Measurements from ENCODE around the gene MYO7A. TPM values are rescaled to one million over a fixed set of nuclear protein-coding genes. Genes with fewer than 3 reads are reported as not detected.
A peak's percentile ranks its signal among the peaks of the same experiment; 100 is the strongest.

MYO7A gene
- total and polyA plus RNA-seq, 2 of the 8 experiments (the other 6 are each of a cell fraction or from before 2014, with no cell fraction given): 1.5 to 1.9 TPM

DNA sequence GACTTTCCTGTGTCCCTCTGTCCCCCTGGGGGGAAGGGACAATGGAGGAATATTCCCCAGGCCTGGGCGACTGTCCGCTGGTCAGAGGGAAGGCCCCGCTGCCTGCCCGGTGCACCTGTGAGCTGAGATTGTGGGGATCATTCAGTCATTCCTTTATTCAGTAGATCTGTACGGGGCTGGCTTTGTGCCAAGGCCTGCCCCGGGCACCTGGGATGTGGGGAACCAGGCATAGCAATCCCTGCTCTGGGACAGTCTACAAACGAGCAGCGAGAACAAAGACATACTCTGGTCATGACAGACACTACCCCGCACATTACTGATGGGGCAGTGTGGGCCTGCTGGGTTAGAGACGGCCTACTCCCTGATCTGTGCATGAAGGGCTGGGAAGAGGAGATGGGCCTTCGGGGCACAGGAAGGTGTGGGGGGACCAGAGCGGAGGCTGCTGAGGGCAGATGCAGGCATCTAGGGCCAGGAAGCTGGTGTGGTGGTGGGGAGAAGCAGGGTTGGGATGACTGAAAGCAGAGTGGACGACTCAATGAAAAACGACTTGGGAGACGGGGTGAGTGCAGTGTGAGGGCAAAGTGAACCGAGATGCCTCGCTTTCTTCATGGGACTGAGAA, 1.8 kb upstream of the MYO7A start:
- Histone ChIP-seq H3K23me2 (ENCODE audit: low read depth, low read length) (0 out of 2 replicates have a peak, but pooled peaks cover 6% of the 10 kb centered on the region), H4K91ac (replicated peaks; ENCODE audit: insufficient read length, low read length) (peak overlapping the region; percentile 66), H3K23ac (ENCODE audit: insufficient read length) (no peak overlapping the region), H4K20me1 (replicated peaks in 1 of 2; ENCODE audit: control insufficient read depth in 1 of 2, insufficient read depth in 2 of 2, low read length in 2 of 2) (no peaks in the 10 kb centered on the region), H3K9ac (replicated peaks in 1 of 4; ENCODE audit: extremely low read depth in 1 of 4, low read depth in 3 of 4, low read length in 3 of 4) (no peak overlapping the region), H3K9me3 (ENCODE audit: insufficient read depth in 2 of 2, low read depth in 1 of 2, low read length in 1 of 2) (no peaks in the 10 kb centered on the region), H3K14ac (ENCODE audit: insufficient read length) (no peak overlapping the region), H3K4me3 (ENCODE audit: extremely low read depth in 1 of 4, insufficient read depth in 2 of 4, low read depth in 3 of 4, low read length in 4 of 4) (no peak overlapping the region; a peak in 1 of 8 replicates), H3K4me1 (replicated peaks in 1 of 4; ENCODE audit: control insufficient read depth in 3 of 4, insufficient read depth in 4 of 4, low read length in 3 of 4) (peaks cover 4 to 15% (median 9%) of the 10 kb centered on the region in 4 experiments), H2BK20ac (ENCODE audit: low read length) (no peak overlapping the region), H2BK120ac (replicated peaks; ENCODE audit: low read depth, low read length) (no peak overlapping the region), H3K27ac (ENCODE audit: low read depth, low read length) (no peak overlapping the region), H3K36me3 (ENCODE audit: control insufficient read depth in 2 of 4, insufficient read depth in 4 of 4, low read length in 3 of 4) (no peaks in the 10 kb centered on the region), H3K79me1 (ENCODE audit: low read depth, low read length) (no peaks in the 10 kb centered on the region), H3K79me2 (ENCODE audit: control insufficient read depth in 1 of 2, insufficient read depth in 2 of 2, low read length in 2 of 2) (no peaks in the 10 kb centered on the region), H2BK5ac (ENCODE audit: low read depth, low read length) (no peak overlapping the region), H2BK12ac (ENCODE audit: low read depth, low read length) (peak overlapping the region; percentile 56; the same call in 1 of the 2 replicates), H2AK5ac (ENCODE audit: low read depth, low read length) (no peak overlapping the region), H4K8ac (ENCODE audit: extremely low read depth, insufficient read depth, low read length) (0 out of 2 replicates have a peak overlapping the region, but pooled peaks have one; percentile 84), H3K27me3 (replicated peaks in 1 of 4; ENCODE audit: control insufficient read depth in 3 of 4, extremely low read depth in 1 of 4, insufficient read depth in 3 of 4, low read length in 3 of 4) (peaks cover 0 to 2% (median 0%) of the 10 kb centered on the region in 4 experiments; a peak in 1 of 7 replicates), H3K56ac (replicated peaks; ENCODE audit: insufficient read length, low read depth, low read length) (no peak overlapping the region), H3K18ac (ENCODE audit: extremely low read depth, low read length) (no peak overlapping the region), H2AFZ (ENCODE audit: low read length) (no peak overlapping the region), H4K5ac (ENCODE audit: insufficient read length, low read depth, low read length) (no peak overlapping the region), H3K4ac (replicated peaks; ENCODE audit: insufficient read length, low read depth, low read length) (no peak overlapping the region), H3K4me2 (ENCODE audit: insufficient read depth in 1 of 2, low read depth in 2 of 2, low read length in 2 of 2) (peak overlapping the region; percentile 32 to 82), H2BK15ac (ENCODE audit: low read length) (0 out of 2 replicates have a peak overlapping the region, but pooled peaks have one; percentile 97)
- FAIRE-seq (no peak), DNase-seq (ENCODE audit: low read depth in 1 of 2, low spot score in 2 of 2) (no peak)
- ChIA-PET CTCF (ENCODE audit: partially characterized antibody) (interaction anchor here (0.5 to 13.9 kb wide), 30 partner anchors 10 to 493 kb away, joined by 3 to 248 read pairs (median 12); no protein-coding TSS in a partner anchor), POLR2A (ENCODE audit: partially characterized antibody) (interaction anchor here (1.5 to 2.7 kb wide), 3 partner anchors 18 to 61 kb away, joined by 3 to 8 read pairs (median 6); no protein-coding TSS in a partner anchor)
- 88% methylated on average over 17 of the region's 17 CpGs; no CpG with 5 or more reads in 1 of the 2 experiments for WGBS, 2 experiments (ENCODE audit: extremely low coverage in 1 of 2, insufficient coverage in 1 of 2, insufficient read length in 1 of 2, insufficient replicate concordance in 2 of 2, low coverage in 1 of 2, low lambda C conversion rate in 2 of 2, missing lambda C conversion rate in 1 of 2)
- no peak for TF ChIP-seq SIX5 (IDR thresholded peaks at IDR 0.05; ENCODE audit: low read depth, low read length)
